Measurements from ENCODE around the gene TNFRSF18.

The TNFRSF18 gene

DNA sequence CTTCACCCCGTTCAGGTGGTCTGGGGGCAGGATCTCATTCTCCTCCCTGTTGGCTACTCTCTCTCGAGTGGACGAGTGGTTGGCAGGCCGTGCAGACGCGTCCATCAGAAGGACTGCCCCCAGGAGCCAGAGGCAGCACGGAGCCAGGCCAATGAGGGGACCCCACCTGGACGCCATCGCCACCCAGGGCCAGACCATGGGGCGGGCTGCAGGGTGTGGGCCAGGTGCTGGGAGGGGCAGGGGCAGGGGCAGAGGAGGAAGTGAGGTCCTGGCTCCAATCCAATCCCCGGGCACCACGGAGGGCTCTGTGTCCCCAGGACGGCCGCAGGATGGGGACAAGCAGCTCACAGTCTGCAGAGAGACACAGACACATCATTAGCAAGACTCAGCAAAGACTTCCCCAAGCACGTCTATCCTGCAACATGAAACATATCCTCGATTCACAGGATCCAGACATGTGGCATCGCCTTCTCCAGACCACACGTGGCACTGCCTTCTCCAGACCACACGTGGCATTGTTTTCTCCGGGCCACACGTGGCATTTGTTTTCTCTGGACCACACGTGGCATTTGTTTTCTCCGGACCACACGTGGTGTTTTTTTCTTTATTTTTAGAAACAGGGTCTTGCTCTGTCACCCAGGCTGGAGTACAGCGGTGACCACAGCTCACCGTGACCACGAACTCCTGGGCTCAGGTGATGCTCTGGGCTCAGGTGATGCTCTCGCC lies 22.4 kb upstream of the TNFRSF18 start:
- no peaks in the 10 kb centered on the region for H3K9me3 ChIP-seq (ENCODE audit: insufficient read depth, low read depth, low read length)
- peaks cover 32% of the 10 kb centered on the region for H4K20me1 ChIP-seq (ENCODE audit: insufficient read depth, low read length, poor library complexity, severe bottlenecking)
- peaks cover 86% of the 10 kb centered on the region for H3K79me2 ChIP-seq (ENCODE audit: insufficient read depth, low read length)
- H3K9ac ChIP-seq (ENCODE audit: low read depth, low read length, poor library complexity, severe bottlenecking): peak overlapping the region; percentile 99
- H3K4me1 ChIP-seq (ENCODE audit: insufficient read depth, low read length, poor library complexity, severe bottlenecking): peaks cover 29% of the 10 kb centered on the region
- no peak overlapping the region for H2AFZ ChIP-seq (ENCODE audit: low read length)
- peak overlapping the region; percentile 78 for H3K4me2 ChIP-seq (ENCODE audit: low read depth, low read length, poor library complexity, severe bottlenecking)
- H3K27me3 ChIP-seq (ENCODE audit: insufficient read depth, low read length, poor library complexity, severe bottlenecking): no peaks in the 10 kb centered on the region
- no peaks in the 10 kb centered on the region for H3K9me2 ChIP-seq (replicated peaks; ENCODE audit: low read depth, low read length)
- peak overlapping the region; percentile 97 for H3K4me3 ChIP-seq (ENCODE audit: low read length, poor library complexity, severe bottlenecking)
- TF ChIP-seq, protein P1, sequence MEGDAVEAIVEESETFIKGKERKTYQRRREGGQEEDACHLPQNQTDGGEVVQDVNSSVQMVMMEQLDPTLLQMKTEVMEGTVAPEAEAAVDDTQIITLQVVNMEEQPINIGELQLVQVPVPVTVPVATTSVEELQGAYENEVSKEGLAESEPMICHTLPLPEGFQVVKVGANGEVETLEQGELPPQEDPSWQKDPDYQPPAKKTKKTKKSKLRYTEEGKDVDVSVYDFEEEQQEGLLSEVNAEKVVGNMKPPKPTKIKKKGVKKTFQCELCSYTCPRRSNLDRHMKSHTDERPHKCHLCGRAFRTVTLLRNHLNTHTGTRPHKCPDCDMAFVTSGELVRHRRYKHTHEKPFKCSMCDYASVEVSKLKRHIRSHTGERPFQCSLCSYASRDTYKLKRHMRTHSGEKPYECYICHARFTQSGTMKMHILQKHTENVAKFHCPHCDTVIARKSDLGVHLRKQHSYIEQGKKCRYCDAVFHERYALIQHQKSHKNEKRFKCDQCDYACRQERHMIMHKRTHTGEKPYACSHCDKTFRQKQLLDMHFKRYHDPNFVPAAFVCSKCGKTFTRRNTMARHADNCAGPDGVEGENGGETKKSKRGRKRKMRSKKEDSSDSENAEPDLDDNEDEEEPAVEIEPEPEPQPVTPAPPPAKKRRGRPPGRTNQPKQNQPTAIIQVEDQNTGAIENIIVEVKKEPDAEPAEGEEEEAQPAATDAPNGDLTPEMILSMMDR (conservative IDR thresholded peaks at IDR 0.05; ENCODE audit: low read length): no peak
- no peak for TF ChIP-seq EZH2phosphoT487 (IDR thresholded peaks at IDR 0.05; ENCODE audit: borderline replicate concordance)
- H3F3A ChIP-seq (ENCODE audit: low read depth): no peaks in the 10 kb centered on the region
- H3K36me3 ChIP-seq (ENCODE audit: insufficient read depth, low read length): peaks cover 13% of the 10 kb centered on the region; the same call in 1 of the 2 replicates

DNA sequence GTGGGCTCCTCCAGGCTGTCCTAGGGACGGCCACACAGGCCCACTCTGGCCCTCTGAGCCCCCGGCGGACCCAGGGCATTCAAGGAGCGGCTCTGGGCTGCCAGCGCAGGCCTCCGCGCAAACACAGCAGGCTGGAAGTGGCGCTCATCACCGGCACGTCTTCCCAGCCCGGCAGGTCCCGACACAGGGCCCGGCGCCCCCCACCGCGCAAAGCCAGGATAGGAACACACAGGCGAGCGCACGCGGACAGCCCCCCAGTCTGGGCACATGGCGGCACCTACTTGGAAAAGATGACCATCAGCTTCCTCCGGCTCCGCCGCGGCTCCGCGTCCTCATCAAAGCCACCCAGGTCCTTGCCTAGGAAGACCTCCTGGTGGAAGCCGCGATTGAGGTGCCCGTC lies 21.8 kb upstream of the TNFRSF18 start:
- no peak for TF ChIP-seq EZH2phosphoT487 (IDR thresholded peaks at IDR 0.05; ENCODE audit: borderline replicate concordance)
- TF ChIP-seq, protein P1 (conservative IDR thresholded peaks at IDR 0.05; ENCODE audit: low read length): no peak
- Histone ChIP-seq H3K9me3 (ENCODE audit: insufficient read depth, low read depth, low read length) (no peaks in the 10 kb centered on the region), H3K4me1 (ENCODE audit: insufficient read depth, low read length, poor library complexity, severe bottlenecking) (peaks cover 23% of the 10 kb centered on the region), H3K4me2 (ENCODE audit: low read depth, low read length, poor library complexity, severe bottlenecking) (peak overlapping the region; percentile 78), H3K9me2 (replicated peaks; ENCODE audit: low read depth, low read length) (no peaks in the 10 kb centered on the region), H3K36me3 (ENCODE audit: insufficient read depth, low read length) (peaks cover 16% of the 10 kb centered on the region; the same call in 1 of the 2 replicates), H3F3A (ENCODE audit: low read depth) (no peaks in the 10 kb centered on the region), H3K27me3 (ENCODE audit: insufficient read depth, low read length, poor library complexity, severe bottlenecking) (no peaks in the 10 kb centered on the region), H3K4me3 (ENCODE audit: low read length, poor library complexity, severe bottlenecking) (peak overlapping the region; percentile 20), H3K9ac (ENCODE audit: low read depth, low read length, poor library complexity, severe bottlenecking) (no peak overlapping the region), H2AFZ (ENCODE audit: low read length) (no peak overlapping the region), H4K20me1 (ENCODE audit: insufficient read depth, low read length, poor library complexity, severe bottlenecking) (peaks cover 32% of the 10 kb centered on the region), H3K79me2 (ENCODE audit: insufficient read depth, low read length) (peaks cover 81% of the 10 kb centered on the region)

DNA sequence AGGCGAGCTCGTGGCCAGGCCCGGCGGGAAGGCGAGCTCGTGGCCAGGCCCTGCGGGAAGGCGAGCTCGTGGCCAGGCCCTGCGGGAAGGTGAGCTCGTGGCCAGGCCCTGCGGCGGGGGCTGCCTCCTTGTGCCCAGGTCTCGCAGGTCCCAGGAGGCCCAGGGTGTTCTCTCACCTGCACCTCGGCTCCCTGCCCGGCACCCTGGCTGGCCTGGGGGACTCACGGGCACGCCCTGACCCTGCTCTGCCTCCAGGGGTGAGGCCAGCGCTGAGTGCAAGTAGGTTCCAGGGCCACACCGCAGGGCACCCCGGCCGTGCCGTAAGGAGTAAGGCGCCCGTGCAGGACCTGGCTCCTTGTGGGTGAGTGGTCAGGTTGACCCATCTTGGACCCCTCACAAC lies 21.0 kb upstream of the TNFRSF18 start:
- Histone ChIP-seq H3K4me1 (ENCODE audit: insufficient read depth, low read length, poor library complexity, severe bottlenecking) (peaks cover 18% of the 10 kb centered on the region), H3K9me3 (ENCODE audit: insufficient read depth, low read depth, low read length) (no peaks in the 10 kb centered on the region), H3F3A (ENCODE audit: low read depth) (no peaks in the 10 kb centered on the region), H4K20me1 (ENCODE audit: insufficient read depth, low read length, poor library complexity, severe bottlenecking) (peaks cover 32% of the 10 kb centered on the region), H3K27me3 (ENCODE audit: insufficient read depth, low read length, poor library complexity, severe bottlenecking) (no peaks in the 10 kb centered on the region), H3K79me2 (ENCODE audit: insufficient read depth, low read length) (peaks cover 73% of the 10 kb centered on the region), H2AFZ (ENCODE audit: low read length) (no peak overlapping the region), H3K4me2 (ENCODE audit: low read depth, low read length, poor library complexity, severe bottlenecking) (no peak overlapping the region), H3K36me3 (ENCODE audit: insufficient read depth, low read length) (peaks cover 24% of the 10 kb centered on the region; the same call in 1 of the 2 replicates), H3K9ac (ENCODE audit: low read depth, low read length, poor library complexity, severe bottlenecking) (no peak overlapping the region), H3K9me2 (replicated peaks; ENCODE audit: low read depth, low read length) (no peaks in the 10 kb centered on the region), H3K4me3 (ENCODE audit: low read length, poor library complexity, severe bottlenecking) (no peak overlapping the region)
- TF ChIP-seq, protein P1 (conservative IDR thresholded peaks at IDR 0.05; ENCODE audit: low read length): no peak
- TF ChIP-seq EZH2phosphoT487 (IDR thresholded peaks at IDR 0.05; ENCODE audit: borderline replicate concordance): no peak
